Right lobe of liver (tissue), 4 donors: Measurements from ENCODE around the gene CACNA2D2.

Experiments used
- CTCF ChIP-seq, 4 donors: fragments of 200-600 bp in 3 of 4; fragments of 450-650 bp in 1 of 4; IDR thresholded peaks; one replicate each; pipeline versions ENCODE4 v1.5.1 to v1.8.0; 2016 to 2022; ENCODE audit warnings: antibody characterized with exemption in 4 of 4, mild to moderate bottlenecking in 2 of 4
- POLR2A ChIP-seq: fragments of 450-650 bp; IDR thresholded peaks from one replicate; pipeline ENCODE4 v1.6.1; 2017; ENCODE audit warnings: antibody characterized with exemption, mild to moderate bottlenecking
- donor health status: DM: no; HTN: no; CAD: no.
- donor health status: DM: no; HTN: no; CAD: no.
- donor health status: DM: no; HTN: yes; CAD: no.

- TF ChIP-seq CTCF (IDR thresholded peaks at IDR 0.05), result no peak
- no peak for TF ChIP-seq POLR2A
Observed at GRCh38 chr3:50319181-50319893, 184.1 kb downstream of the CACNA2D2 start.
